IMR-90 (cell line): ENCODE measurements around the gene RAPGEF1. TPM values are rescaled to one million over a fixed set of nuclear protein-coding genes. Genes with fewer than 3 reads are reported as not detected.

Experiments used
- ATAC-seq: fragments of 200-7000 bp; cut with Tn5 transposase; 2 replicates; pipeline ENCODE4 v1.9.1; 2020; ENCODE audit warnings: low read depth, mild to moderate bottlenecking, moderate library complexity
- BruUV-seq: library from RNA; stranded (reverse); fragments of 400-500 nt; replicated peaks from 2 replicates; lab custom pipeline; 2021; lab: Mats Ljungman, UMichigan
- CTCF ChIA-PET: fragments of 300-600 bp; formaldehyde crosslinking; extraction: SDS; loops from one replicate; lab custom pipeline; 2021; ENCODE audit warnings: antibody characterized with exemption; lab: Yijun Ruan, JAX
- POLR2A ChIA-PET: fragments of 300-600 bp; sonication (Branson Sonifier 250); formaldehyde crosslinking; loops from one replicate; lab custom pipeline; 2022; ENCODE audit warnings: antibody characterized with exemption; ENCODE audit not compliant: unreplicated experiment; lab: Charles Lee
- DNase-seq: peaks from one replicate; pipeline ENCODE4 v3.0.0; 2013
- H2AFZ ChIP-seq: replicated peaks from 2 replicates; pipeline ENCODE3; 2013; ENCODE audit warnings: low read length, mild to moderate bottlenecking; ENCODE audit not compliant: poor library complexity
- H2AK5ac ChIP-seq: 2 replicates; pipeline ENCODE4 v1.6.1; 2013; ENCODE audit warnings: low read depth, low read length, inconsistent platforms
- H2AK9ac ChIP-seq: replicated peaks from 2 replicates; pipeline ENCODE3; 2013; ENCODE audit warnings: mild to moderate bottlenecking, low read depth, low read length, moderate library complexity; ENCODE audit not compliant: poor library complexity
- H2BK120ac ChIP-seq: 2 replicates; pipeline ENCODE4 v1.6.1; 2013; ENCODE audit warnings: low read depth, low read length, inconsistent platforms
- H2BK15ac ChIP-seq: 3 replicates; pipeline ENCODE4 v1.6.1; 2013; ENCODE audit warnings: low read depth, low read length, inconsistent platforms
- H2BK20ac ChIP-seq: 2 replicates; pipeline ENCODE4 v1.6.1; 2013; ENCODE audit warnings: low read depth, mild to moderate bottlenecking, inconsistent platforms, low read length, moderate library complexity
- H2BK5ac ChIP-seq: 2 replicates; pipeline ENCODE4 v1.6.1; 2013; ENCODE audit warnings: mild to moderate bottlenecking, low read depth, low read length, inconsistent platforms; ENCODE audit not compliant: poor library complexity, severe bottlenecking
- H3K14ac ChIP-seq: replicated peaks from 2 replicates; pipeline ENCODE4 v1.6.1; 2013; ENCODE audit warnings: low read depth, low read length, inconsistent platforms
- H3K18ac ChIP-seq: 2 replicates; pipeline ENCODE4 v1.6.1; 2013; ENCODE audit warnings: low read depth, low read length, control low read depth
- H3K23ac ChIP-seq: 2 replicates; pipeline ENCODE4 v1.6.1; 2013; ENCODE audit warnings: low read depth, low read length, inconsistent platforms
- H3K27ac ChIP-seq: 2 replicates; pipeline ENCODE4 v1.5.1; 2013; ENCODE audit warnings: mild to moderate bottlenecking, control low read depth, low read length; ENCODE audit not compliant: insufficient read depth
- H3K27me3 ChIP-seq: 2 replicates; pipeline ENCODE4 v1.6.1; 2013; ENCODE audit warnings: low read length; ENCODE audit not compliant: control insufficient read depth, insufficient read depth
- H3K36me3 ChIP-seq: 2 replicates; pipeline ENCODE4 v1.6.1; 2013; ENCODE audit warnings: low read length, mixed read lengths; ENCODE audit not compliant: control insufficient read depth, insufficient read depth
- H3K4ac ChIP-seq: 2 replicates; pipeline ENCODE4 v1.6.1; 2013; ENCODE audit warnings: low read depth, low read length, inconsistent platforms
- H3K4me1 ChIP-seq: 2 replicates; pipeline ENCODE4 v1.6.1; 2013; ENCODE audit warnings: low read length, mixed read lengths; ENCODE audit not compliant: control insufficient read depth, insufficient read depth
- H3K4me2 ChIP-seq: 2 replicates; pipeline ENCODE4 v1.6.1; 2013; ENCODE audit warnings: low read depth, mild to moderate bottlenecking, control low read depth, low read length, moderate library complexity
- H3K4me3 ChIP-seq: 2 replicates; pipeline ENCODE4 v1.5.1; 2013; ENCODE audit warnings: low read depth, mild to moderate bottlenecking, control low read depth, low read length, moderate library complexity; ENCODE audit not compliant: insufficient read depth
- H3K56ac ChIP-seq: 2 replicates; pipeline ENCODE4 v1.6.1; 2013; ENCODE audit warnings: low read length, inconsistent platforms; ENCODE audit not compliant: insufficient read depth; ENCODE audit errors: extremely low read depth
- H3K79me1 ChIP-seq, 2 experiments: 2 replicates each; pipeline ENCODE4 v1.6.1; 2013; ENCODE audit warnings: low read length in 2 of 2, inconsistent platforms in 1 of 2, low read depth in 1 of 2
- H3K9ac ChIP-seq: 2 replicates; pipeline ENCODE4 v1.6.1; 2013; ENCODE audit warnings: low read depth, low read length, control low read depth
- H3K9me1 ChIP-seq: 2 replicates; pipeline ENCODE4 v1.6.1; 2013; ENCODE audit warnings: low read length, inconsistent platforms; ENCODE audit not compliant: insufficient read depth
- H3K9me3 ChIP-seq: 2 replicates; pipeline ENCODE4 v1.6.1; 2013; ENCODE audit warnings: low read length; ENCODE audit not compliant: control insufficient read depth, insufficient read depth
- H4K20me1 ChIP-seq: 2 replicates; pipeline ENCODE4 v1.6.1; 2013; ENCODE audit warnings: low read length, inconsistent platforms; ENCODE audit not compliant: insufficient read depth
- H4K5ac ChIP-seq: 2 replicates; pipeline ENCODE4 v1.6.1; 2013; ENCODE audit warnings: mild to moderate bottlenecking, low read depth, low read length, control low read depth
- H4K8ac ChIP-seq, 2 experiments: 2 replicates each; pipeline ENCODE4 v1.6.1; 2013; ENCODE audit warnings: low read depth in 2 of 2, low read length in 2 of 2, control low read depth in 1 of 2, inconsistent platforms in 1 of 2
- H4K91ac ChIP-seq: 2 replicates; pipeline ENCODE4 v1.6.1; 2013; ENCODE audit warnings: low read depth, low read length, inconsistent platforms; ENCODE audit not compliant: insufficient read depth
- BHLHE40 ChIP-seq: fragments of 150-350 bp; IDR thresholded peaks from 2 replicates; pipeline ENCODE4 v1.6.1; 2016; ENCODE audit warnings: mild to moderate bottlenecking, low read depth, low read length
- CHD1 ChIP-seq: IDR thresholded peaks from 2 replicates; pipeline ENCODE4 v1.6.1; 2012; ENCODE audit warnings: low read depth, low read length, improper control_type of control experiment
- FOS ChIP-seq: fragments of 150-350 bp; IDR thresholded peaks from 2 replicates; pipeline ENCODE4 v1.6.1; 2016; ENCODE audit warnings: low read depth, low read length
- MAFK ChIP-seq: IDR thresholded peaks from 2 replicates; pipeline ENCODE4 v1.6.1; 2012; ENCODE audit warnings: low read depth, low read length, improper control_type of control experiment
- MAZ ChIP-seq: IDR thresholded peaks from 2 replicates; pipeline ENCODE4 v1.6.1; 2012; ENCODE audit warnings: low read depth, mild to moderate bottlenecking, low read length, improper control_type of control experiment, moderate library complexity, borderline replicate concordance
- NFE2L2 ChIP-seq: fragments of 150-350 bp; IDR thresholded peaks from 2 replicates; pipeline ENCODE4 v1.6.1; 2016; ENCODE audit warnings: low read depth, mild to moderate bottlenecking, low read length
- POLR2A ChIP-seq: IDR thresholded peaks from 2 replicates; pipeline ENCODE4 v1.6.1; 2012; ENCODE audit warnings: mild to moderate bottlenecking, low read depth, low read length
- RCOR1 ChIP-seq: IDR thresholded peaks from 2 replicates; pipeline ENCODE4 v1.6.1; 2012; ENCODE audit warnings: mild to moderate bottlenecking, low read length, improper control_type of control experiment; ENCODE audit not compliant: insufficient replicate concordance
- SMC3 ChIP-seq: fragments of 150-350 bp; IDR thresholded peaks from 2 replicates; pipeline ENCODE4 v1.6.1; 2016; ENCODE audit warnings: low read depth, mild to moderate bottlenecking, antibody characterized with exemption, low read length, moderate library complexity
- WGBS, 2 experiments: methylation state at CpG; one replicate each; pipeline versions ENCODE4 v1.1.5 to v1.1.7; 2013; ENCODE audit warnings: missing lambda C conversion rate in 2 of 2; ENCODE audit not compliant: insufficient read length in 1 of 2; ENCODE audit errors: extremely low coverage in 2 of 2; 5-methylcytosine and 5-hydroxymethylcytosine counted together
- dilution Hi-C: fragments of 300-500 bp; cut with HindIII; formaldehyde crosslinking; loops from one replicate; pipeline ENCODE4 v1.14.3; 2018; ENCODE audit warnings: low sequenced_read_pairs; ENCODE audit not compliant: unreplicated experiment
- in situ Hi-C: fragments of 300-500 bp; cut with MboI; formaldehyde crosslinking; loops from 3 replicates; pipeline ENCODE4 v1.14.3; 2019; ENCODE audit warnings: low sequenced_read_pairs, inconsistent platforms, mixed read lengths
- intact Hi-C: fragments of 100-400 bp; cut with micrococcal nuclease; formaldehyde crosslinking; loops from 2 replicates; pipeline ENCODE4 v1.10.0; 2022
- polyA plus RNA-seq, 3 experiments: library from polyadenylated mRNA; depleted of rRNA; stranded (reverse); fragments of >200 nt; gene quantifications; 2 replicates each; pipeline ENCODE4 v1.2.3, GENCODE V29; 2012; ENCODE audit warnings: low replicate concordance in 1 of 3
- total RNA-seq: library from RNA; depleted of rRNA; stranded (reverse); fragments of >200 nt; gene quantifications from 2 replicates; pipeline ENCODE4 v1.2.3, GENCODE V29; 2012
- TF ChIP-seq, protein P1 (sequence below): fragments of 150-350 bp; IDR thresholded peaks from 2 replicates; pipeline ENCODE4 v1.6.1; 2017; ENCODE audit warnings: mild to moderate bottlenecking, antibody characterized with exemption, low read length, low read depth
- TF ChIP-seq, protein P2 (sequence below): conservative IDR thresholded peaks from 2 replicates; pipeline ENCODE4 v1.5.1; 2012; ENCODE audit warnings: mild to moderate bottlenecking, low read depth, low read length, improper control_type of control experiment

Gene RAPGEF1
- total and polyA plus RNA-seq, 2 of the 4 experiments (the other 2 are of a cell fraction), result 13.1 to 22.3 TPM

DNA sequence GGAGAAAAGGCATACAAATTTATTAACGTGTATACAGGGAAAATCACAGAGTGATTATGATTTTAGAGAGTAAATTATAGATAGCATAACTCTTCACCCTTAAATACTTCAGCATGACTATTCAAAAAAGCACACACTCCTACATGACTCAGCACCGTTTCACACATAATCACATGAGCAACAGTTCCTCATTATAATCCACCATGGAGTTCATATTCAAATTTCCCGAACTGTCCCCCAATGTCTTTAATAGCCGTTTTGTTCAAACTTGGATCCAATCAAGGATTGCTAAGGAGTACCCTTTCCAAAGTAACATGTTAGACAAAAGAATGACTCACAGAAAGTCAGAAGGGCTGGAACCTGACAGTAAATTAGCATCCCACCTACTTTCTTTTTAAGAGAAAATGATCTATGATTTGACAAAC is 32.1 kb downstream of the RAPGEF1 start:
- CTCF ChIA-PET, result no interaction called here
- Histone ChIP-seq H3K9ac (no peak overlapping the region), H3K4me2 (peak overlapping the region; percentile 66; the same call in 1 of the 2 replicates)

More for the DNA sequence above, 32.1 kb downstream of the RAPGEF1 start:
- Histone ChIP-seq H3K79me1 (peaks cover 49 to 96% of the 10 kb centered on the region in 2 experiments), H3K56ac (no peak overlapping the region), H3K27me3 (no peaks in the 10 kb centered on the region), H3K18ac (no peak overlapping the region), H3K36me3 (no peaks in the 10 kb centered on the region), H3K4me1 (peaks cover 11% of the 10 kb centered on the region), H2BK120ac (peak overlapping the region; percentile 86), H3K27ac (peak overlapping the region; percentile 39; the same call in 1 of the 2 replicates), H2AK9ac (no peak overlapping the region), H3K4ac (peak overlapping the region; percentile 74; the same call in 1 of the 2 replicates), H2BK20ac (peak overlapping the region; percentile 57), H3K4me3 (no peak overlapping the region), H3K14ac (peak overlapping the region; percentile 24), H4K91ac (no peak overlapping the region), H3K23ac (peak overlapping the region; percentile 4; the same call in 1 of the 2 replicates), H4K5ac (no peak overlapping the region), H3K9me1 (peaks cover 27% of the 10 kb centered on the region), H2AK5ac (no peak overlapping the region), H4K8ac (peak overlapping the region in 1 of 2 experiments; percentile 70; a peak in 2 of 4 replicates), H2BK5ac (peak overlapping the region; percentile 74), H2AFZ (no peak overlapping the region), H3K9me3 (no peaks in the 10 kb centered on the region), H4K20me1 (peaks cover 34% of the 10 kb centered on the region), H2BK15ac (0 out of 3 replicates have a peak overlapping the region, but pooled peaks have one; percentile 12)
- intact Hi-C loops (no loop called here), dilution Hi-C loops (no loop called here), in situ Hi-C loops (no loop called here)
- peak; percentile 87 for ATAC-seq
- peak; percentile 81 for DNase-seq
- TF ChIP-seq FOS (peak; percentile 53; the same call in 1 of the 2 replicates), SMC3 (no peak), MAFK (peak; percentile 71), BHLHE40 (peak; percentile 73), RCOR1 (no peak), MAZ (no peak), CHD1 (no peak), POLR2A (no peak), NFE2L2 (peak; percentile 94)
- TF ChIP-seq, protein P1, sequence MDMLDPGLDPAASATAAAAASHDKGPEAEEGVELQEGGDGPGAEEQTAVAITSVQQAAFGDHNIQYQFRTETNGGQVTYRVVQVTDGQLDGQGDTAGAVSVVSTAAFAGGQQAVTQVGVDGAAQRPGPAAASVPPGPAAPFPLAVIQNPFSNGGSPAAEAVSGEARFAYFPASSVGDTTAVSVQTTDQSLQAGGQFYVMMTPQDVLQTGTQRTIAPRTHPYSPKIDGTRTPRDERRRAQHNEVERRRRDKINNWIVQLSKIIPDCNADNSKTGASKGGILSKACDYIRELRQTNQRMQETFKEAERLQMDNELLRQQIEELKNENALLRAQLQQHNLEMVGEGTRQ, result peak; percentile 34; the same call in 1 of the 2 replicates
- TF ChIP-seq, protein P2, sequence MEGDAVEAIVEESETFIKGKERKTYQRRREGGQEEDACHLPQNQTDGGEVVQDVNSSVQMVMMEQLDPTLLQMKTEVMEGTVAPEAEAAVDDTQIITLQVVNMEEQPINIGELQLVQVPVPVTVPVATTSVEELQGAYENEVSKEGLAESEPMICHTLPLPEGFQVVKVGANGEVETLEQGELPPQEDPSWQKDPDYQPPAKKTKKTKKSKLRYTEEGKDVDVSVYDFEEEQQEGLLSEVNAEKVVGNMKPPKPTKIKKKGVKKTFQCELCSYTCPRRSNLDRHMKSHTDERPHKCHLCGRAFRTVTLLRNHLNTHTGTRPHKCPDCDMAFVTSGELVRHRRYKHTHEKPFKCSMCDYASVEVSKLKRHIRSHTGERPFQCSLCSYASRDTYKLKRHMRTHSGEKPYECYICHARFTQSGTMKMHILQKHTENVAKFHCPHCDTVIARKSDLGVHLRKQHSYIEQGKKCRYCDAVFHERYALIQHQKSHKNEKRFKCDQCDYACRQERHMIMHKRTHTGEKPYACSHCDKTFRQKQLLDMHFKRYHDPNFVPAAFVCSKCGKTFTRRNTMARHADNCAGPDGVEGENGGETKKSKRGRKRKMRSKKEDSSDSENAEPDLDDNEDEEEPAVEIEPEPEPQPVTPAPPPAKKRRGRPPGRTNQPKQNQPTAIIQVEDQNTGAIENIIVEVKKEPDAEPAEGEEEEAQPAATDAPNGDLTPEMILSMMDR, result no peak
- no CpG with 5 or more reads among the region's 4 CpGs for WGBS, 2 experiments
- no TSS peak for BruUV-seq
- POLR2A ChIA-PET, result no interaction called here
